GM19099 (cell line): Measurements from ENCODE around the gene AJAP1.

Source experiments
- POLR2A ChIP-seq: IDR thresholded peaks from 3 replicates; pipeline ENCODE4 v1.6.1; 2011; ENCODE audit warnings: low read depth; ENCODE audit not compliant: insufficient read length; ENCODE audit errors: extremely low read depth

The AJAP1 gene

DNA sequence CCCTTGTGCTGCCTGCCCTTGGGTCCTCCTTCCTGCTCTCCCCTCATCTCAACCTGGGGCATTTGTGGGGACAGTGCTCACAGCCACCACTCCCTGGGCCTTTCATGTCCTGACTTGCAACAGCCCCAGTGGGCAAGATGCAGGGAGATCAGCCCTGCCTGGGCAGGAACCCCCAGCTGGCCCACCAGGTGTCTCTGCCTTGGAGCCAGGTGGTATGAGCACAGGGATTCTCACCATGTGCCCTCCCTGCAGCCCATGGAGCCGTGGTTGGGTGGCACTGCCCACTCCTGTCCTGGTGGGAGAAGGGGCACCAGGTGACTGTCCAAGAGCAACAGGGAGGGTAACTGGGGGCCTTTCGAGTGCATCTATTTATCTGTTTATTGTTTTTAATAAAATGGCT lies 100.4 kb downstream of the AJAP1 start:
- TF ChIP-seq POLR2A, result no peak

DNA sequence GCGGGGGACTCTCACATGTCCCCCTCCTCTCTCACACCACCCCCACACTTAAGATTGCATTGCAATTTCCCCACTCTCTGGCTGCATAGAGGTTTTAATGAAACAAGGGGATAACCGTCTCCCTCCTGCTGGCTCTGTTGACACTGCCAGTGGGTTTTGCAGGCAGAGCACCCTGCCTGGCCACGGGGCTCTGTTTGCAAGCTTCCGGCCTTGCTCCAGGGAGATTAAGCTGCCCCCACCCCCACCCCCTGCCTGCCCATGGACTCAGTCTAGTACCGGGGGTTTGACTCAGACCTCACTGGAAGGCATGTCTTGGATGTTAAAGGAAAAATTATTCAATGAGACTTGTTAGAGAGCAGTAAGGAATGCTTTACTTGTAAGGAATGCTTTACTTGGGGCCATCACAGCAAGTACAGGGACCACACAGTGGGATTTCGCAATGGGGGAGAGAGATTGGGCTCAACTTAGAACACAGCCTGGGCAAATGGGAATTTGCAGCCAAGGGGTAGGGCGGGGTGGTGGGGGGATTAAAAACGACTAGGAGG lies 101.0 kb downstream of the AJAP1 start:
- no peak for TF ChIP-seq POLR2A

DNA sequence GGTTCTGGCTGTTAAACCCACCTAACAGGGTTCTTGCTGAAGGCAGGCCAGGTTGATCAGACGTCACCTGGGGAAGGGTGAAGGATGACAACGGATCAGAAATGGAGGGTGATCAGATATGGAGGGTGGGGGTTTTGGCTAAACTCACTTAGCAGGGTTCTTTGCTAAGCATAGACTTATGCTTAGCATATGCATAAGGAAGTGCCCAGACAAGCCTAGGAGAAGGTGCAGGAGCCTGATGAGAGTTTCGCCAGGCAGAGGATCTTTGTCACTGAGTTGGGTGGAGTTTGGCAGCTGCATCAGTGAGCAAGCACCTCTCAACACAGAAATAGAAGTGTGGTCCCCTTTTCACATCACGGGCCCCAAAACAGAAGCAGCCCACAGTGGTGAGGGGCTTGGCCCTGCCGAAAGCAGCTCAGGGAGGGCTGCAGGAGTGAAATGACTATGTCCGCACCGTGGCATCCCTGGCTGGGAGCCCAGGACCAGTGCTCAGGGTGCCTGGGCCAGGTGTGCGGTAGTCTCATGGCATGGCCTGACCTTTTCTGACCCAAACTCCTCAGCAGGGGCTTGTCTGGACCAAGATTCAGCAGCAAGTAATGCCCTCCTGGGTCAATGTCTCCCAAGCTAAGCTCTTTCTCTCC lies 101.6 kb downstream of the AJAP1 start:
- TF ChIP-seq POLR2A, result no peak

DNA sequence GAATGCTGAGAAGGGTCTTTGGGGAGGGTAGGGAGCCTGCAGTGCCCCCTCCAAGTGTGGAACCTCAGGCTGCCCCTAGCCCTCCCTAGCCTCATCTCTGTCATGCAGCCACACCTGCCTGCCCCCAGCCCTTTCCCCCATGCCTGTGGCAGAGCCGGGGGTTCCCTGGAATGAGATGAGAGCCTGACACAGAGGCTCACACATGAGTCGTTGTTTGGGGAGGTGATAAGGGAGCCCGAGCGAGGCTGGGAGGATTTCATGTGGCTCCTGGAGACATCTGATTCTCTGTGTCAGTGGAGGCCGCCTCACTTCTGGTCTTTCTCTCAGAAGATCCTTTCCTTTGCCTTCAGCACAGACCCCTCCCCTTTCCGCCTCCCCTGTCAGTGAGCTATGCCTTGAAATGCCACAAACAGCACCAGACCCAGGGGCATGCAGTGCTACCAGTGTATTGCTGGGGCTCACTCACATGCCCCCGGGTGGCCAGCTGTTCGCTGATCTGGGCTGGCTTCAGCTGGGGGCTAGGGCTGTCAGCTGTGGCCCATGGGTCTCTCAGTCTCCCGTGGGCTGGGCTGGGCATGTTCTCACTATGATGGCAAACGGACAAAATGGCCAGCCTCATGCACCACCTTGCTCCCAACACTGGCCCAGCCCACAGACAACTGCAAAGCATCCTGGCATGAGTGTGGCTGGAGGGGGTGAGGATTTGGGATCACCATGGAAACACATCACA lies 102.6 kb downstream of the AJAP1 start:
- TF ChIP-seq POLR2A, result no peak

DNA sequence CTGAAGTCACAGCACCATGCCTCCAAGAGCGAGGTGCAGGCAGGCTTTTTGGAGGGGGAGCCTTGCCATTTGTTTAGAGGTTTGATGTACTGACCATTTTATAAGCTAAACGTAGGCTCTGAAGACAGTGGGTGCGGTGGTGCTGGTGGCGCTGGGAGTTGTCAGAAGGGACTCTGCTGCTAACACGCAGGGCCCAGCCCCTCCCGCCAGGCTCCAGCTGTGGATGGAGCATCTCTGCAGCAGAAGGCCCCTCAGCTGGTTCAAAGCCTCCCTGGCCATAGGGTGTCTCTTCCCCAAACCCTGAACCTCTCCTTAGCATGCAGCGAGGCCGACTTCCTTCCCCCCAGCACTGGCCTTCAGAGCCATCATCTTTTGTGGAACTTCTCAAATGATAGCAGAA lies 105.3 kb downstream of the AJAP1 start:
- no peak for TF ChIP-seq POLR2A

DNA sequence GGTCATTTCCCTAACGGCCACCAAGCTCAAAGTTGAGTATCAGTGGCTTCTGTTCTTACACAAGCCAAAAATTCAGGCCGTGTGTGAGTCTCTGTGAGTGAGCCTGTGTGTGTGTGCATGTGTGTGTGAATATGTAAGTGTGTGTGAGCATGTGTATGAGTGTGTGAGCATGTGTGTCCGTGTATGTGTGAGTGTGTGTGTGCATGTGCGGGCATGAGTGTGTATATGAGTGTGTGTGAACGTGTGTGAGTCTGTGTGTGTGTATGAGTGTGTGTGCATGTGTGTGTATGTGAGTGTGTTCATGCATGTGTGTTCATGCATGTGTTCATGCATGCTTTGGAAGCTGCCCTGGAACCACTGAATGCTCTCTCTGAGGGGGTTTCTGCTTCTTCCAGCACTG lies 105.7 kb downstream of the AJAP1 start:
- no peak for TF ChIP-seq POLR2A

DNA sequence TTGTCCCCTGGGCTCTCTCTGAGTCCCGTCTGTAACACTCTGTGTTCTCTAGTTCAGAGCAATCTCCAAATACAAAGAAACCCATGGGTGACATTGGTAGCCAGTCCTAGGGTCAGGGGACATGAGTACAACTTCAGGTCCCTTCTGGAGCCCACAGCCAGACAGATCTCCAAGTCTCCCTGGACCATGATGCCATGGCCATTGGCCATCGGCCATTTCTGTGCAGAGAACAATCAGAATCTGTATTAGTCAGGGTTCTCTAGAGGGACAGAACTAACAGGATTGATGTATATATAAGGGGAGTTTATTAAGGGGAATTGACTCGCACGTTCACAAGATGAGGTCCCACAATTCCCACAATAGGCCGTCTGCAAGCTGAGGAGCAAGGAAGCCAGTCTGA lies 106.9 kb downstream of the AJAP1 start:
- no peak for TF ChIP-seq POLR2A

DNA sequence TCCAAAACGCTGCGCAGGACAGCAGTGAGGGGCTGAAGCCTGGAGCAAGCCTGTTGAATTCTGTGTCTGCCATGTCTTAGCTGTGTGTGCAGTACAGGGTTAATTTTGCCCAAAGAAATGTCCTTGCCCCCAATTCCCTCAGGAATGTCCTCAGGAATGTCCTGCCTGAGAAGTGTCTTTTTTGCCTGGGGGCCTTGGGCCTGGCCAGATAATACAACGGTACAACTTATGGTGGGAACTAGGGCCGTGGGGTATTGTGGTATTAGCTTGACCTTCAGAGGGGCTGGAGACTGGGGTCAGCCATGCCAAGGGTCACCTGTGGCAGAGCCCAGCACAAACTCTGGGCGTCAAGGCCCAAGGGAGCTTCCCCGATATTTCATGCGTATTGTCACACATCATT lies 107.7 kb downstream of the AJAP1 start:
- TF ChIP-seq POLR2A, result no peak

DNA sequence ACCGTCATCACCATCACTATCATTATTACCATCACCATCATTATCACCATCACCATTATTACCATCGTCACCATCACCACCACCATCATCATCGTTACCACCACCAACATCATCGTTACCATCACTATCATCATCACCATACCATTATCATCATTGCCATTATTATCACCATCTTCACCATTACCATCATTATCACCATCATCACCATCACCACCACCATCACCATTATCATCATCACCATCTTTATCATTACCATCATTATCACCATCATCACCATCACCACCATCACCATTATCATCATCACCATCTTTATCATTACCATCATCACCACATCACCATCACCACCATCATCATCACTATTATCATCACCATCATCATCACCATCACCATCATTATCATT lies 112.9 kb downstream of the AJAP1 start:
- TF ChIP-seq POLR2A, result no peak

DNA sequence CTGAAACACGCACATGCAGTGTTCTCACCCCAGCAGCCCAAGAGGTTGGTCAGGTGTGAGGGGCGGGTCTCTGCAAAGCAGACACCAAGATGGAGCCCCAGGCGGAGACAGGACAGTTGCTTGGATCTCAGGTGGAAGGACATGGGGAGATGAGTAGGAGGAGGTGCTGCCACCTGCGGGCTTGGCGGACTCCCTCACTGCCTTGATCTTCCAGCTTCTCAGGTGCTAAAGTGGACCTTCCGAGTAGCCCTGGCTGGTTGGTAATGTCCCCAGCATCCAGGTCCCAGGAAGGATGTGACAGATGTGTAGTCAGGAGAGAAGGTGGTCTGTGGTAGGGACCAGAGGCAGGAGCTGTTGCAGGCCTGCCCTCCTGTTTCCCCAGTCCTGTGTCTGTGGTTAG lies 114.1 kb downstream of the AJAP1 start:
- no peak for TF ChIP-seq POLR2A

DNA sequence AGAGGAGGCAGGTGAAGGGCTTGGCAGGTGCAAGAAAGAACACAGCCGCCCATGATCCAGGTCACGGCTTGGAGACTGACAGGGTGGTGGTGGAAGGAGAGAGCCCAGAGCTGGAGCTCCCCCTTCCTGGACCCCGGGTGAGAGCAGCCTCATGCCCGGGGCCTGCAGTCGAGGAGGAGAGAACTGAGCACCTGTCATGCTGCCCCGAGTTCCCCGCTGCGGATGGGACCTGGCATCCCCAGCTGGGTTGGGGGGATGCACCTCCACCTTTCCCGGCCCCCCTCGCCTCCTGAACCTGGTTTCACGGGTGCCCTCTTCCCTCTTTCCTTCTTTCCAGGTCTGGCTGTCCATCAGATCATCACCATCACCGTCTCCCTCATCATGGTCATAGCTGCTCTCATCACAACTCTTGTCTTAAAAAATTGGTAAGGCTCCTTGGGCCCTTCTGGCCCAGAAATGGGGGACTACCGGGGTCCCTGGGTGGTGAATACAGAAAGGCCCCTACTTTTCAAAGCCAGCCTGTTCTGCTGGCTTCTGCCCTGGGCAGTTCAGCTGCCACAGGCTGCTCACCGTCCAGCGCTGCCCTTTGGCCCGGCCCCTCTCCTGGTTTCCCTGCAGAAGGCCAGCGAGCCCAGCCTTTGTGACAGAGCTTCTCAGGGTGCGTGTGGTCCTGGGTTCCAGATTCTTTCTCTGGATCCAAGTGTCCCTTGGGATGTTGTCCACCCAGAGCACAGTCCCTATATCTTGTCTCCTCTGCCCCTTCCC lies 115.3 kb downstream of the AJAP1 start:
- TF ChIP-seq POLR2A, result no peak

DNA sequence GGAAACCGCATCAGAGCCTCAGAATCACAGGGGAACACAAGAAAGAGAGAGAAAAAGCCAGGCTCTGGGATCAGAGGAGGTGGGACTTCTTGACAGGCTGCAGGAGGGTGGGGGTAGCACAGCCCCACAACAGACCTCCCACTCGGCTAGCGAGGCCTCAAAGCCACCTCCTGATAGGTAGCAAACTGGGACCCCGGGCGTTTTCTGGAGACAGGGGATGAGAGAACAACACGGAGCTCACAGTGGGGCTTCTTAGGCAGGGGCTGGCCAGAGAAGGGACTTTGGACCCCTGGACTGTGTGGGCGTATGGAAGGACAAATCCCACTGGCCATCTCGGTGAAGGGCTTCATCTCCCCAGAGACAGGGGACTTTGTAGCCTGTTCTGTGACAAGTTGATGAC lies 116.3 kb downstream of the AJAP1 start:
- TF ChIP-seq POLR2A, result no peak

DNA sequence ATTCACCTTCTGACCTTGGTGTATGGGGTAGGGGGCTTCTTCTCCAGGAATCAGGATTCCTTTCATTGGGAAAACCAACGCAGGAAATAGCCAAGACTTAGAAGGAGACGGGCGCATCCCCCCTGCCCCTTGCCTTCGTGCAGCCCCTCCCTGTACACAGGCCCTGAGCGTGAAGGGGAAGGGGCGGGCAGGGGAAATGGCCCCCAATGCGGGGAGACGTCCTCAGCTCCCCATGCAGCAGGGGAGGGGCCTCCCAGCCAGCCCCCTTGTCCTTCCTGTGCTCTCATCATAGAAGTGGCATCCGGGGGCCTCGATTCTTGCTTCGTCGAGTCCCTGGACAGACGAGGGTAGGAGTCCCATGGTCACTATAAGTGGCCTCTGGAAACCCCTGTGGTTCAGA lies 116.9 kb downstream of the AJAP1 start:
- TF ChIP-seq POLR2A, result no peak

DNA sequence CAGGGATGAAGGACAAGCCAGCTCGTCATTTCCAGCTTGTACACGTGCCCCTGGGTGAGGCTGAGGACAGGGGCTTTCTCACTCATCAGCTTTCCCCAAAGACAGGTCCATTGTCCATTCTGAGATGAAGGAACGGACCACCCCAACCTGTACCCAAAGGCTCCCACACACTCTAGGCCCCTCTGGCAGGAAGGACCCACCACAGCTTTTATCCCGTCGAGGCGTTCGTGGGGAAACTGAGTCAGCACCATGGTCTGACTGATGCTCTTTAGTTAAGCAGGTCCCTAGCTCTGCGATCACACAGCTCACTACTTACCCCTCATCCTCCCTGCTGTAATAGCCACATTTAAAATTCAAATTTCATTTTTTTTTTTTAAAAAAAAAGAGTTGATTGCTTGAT lies 117.3 kb downstream of the AJAP1 start:
- TF ChIP-seq POLR2A, result no peak

DNA sequence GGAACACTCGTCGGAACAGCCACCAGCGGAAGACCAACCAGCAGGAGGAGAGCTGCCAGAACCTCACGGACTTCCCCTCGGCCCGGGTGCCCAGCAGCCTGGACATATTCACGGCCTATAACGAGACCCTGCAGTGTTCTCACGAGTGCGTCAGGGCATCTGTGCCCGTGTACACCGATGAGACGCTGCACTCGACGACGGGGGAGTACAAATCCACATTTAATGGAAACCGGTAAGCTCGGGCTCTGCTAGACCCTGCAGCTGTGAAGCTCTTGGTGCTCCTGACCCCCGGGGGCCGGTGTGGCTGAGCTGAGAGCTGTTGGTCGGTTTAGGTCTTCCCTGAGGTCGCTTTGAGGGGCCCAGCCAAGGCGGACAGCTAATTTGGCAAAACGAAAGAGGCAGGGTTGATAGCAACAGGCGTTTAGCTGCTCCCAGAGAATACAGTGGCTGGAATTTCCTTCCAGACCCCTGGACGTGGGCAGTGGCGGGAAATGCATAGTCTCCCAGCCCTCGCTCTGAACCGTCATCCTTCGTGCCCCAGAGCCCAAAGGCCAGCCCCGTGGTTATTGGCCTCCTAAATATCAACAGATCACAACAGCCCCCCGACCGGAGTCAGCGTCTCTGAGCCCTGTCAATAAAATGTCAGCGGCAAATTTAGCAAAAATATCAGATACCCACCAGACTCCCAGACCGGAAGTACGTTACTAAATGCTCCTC lies 118.0 kb downstream of the AJAP1 start:
- no peak for TF ChIP-seq POLR2A
